Activated CD8-positive, alpha-beta memory T cell treated with anti-CD3 and anti-CD28 coated beads for 1 hour (primary cell): ENCODE data around the gene WTIP.
"Not testable (repeated sequence)": the region's sequence is repeated elsewhere in the genome, so short reads cannot be mapped to it uniquely, and the experiment has no call there.

Experiments
- DNase-seq, 2 donors: peaks; one replicate each; pipeline ENCODE4 v3.0.0-alpha.2; 2020; ENCODE audit warnings: low read depth in 1 of 2; ENCODE audit errors: extremely low read depth in 1 of 2

WTIP gene

GRCh38 chr19:34503531-34504272, 22.1 kb downstream of the WTIP start:
- DNase-seq, result no peak

GRCh38 chr19:34504273-34504808, 22.8 kb downstream of the WTIP start:
- no peak for DNase-seq

GRCh38 chr19:34504809-34505291, 23.3 kb downstream of the WTIP start:
- DNase-seq, result no peak

GRCh38 chr19:34505321-34506025, 23.9 kb downstream of the WTIP start:
- no peak for DNase-seq

DNA sequence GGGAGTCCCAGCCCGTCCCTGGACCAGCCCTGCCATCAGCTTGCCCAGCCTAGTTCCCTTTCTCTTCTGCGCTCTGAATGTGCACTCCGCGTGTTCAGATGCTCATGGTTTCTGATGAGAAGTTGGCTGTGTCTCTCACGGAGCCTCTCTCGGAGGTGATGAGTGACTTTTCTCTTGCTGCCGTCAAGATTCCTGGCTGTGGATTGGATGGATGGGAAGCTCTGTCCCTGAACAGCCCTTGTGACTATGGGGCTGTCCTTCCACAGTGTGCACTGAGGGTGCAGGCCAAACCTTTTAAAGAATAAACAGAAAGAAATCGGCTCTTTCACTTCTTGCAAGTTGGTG, 24.4 kb downstream of the WTIP start:
- no peak for DNase-seq

DNA sequence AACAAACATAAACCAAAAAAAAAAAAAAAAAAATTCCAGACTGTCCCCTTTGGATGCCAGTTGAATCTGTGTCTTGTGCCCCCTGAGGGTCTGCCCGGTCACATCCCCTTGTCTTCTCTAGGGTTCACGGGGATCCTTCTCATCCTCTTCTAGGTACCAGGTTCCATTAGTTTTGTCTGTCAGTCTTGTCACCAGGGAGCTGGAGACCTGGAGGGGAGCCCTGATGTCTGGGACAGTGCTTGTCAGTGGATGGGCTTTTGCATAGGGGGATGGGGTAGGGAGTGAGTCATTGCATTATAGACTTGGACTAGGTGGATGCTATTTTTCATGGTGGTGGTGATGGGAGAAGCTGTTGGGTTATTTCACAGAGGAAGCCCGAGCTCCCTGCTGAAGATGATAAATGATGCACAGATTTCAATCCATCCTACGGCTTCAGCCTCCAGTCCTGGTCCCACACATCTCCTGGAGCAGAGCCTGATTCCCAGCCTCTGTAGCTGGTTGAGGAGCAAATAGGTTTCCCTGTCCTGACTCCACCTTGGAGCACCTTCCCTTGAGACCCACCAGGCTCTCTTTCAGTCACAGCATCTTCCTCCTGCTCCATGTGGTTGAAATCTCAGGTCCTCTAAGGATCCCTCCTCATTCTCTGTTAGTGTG, 26.0 kb downstream of the WTIP start:
- DNase-seq, result no peak

DNA sequence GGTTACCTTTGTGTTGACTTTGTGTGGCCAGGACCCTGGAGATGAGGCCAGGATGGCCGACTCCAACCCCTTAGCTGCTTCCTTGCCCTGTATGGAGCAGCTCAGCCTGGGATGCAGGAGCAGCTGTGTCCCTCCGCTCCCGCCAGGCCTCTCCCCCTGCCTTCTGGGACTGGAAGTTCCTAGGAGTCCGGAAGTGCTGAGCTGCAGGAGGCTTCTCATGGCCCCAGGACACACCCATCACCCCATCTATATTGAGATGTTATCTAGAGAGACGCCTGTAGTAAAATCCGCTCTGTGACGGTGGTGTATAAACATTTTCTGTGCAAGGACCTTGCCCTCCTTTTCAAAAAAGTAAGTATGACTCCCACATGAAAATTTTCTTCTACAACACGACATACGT, 27.0 kb downstream of the WTIP start:
- no peak for DNase-seq

GRCh38 chr19:34510904-34511303, 29.3 kb downstream of the WTIP start:
- DNase-seq, result not testable (repeated sequence)

GRCh38 chr19:34512254-34512822, 30.8 kb downstream of the WTIP start:
- DNase-seq, result no peak

GRCh38 chr19:34513767-34514166, 32.2 kb downstream of the WTIP start:
- DNase-seq, result no peak

- DNase-seq, result no peak
Measured at GRCh38 chr19:34519602-34520001, 38.0 kb downstream of the WTIP start.

- no peak for DNase-seq
Measured at GRCh38 chr19:34523408-34523807, 41.9 kb downstream of the WTIP start.

- DNase-seq, result no peak
Measured at GRCh38 chr19:34525001-34525400, 43.4 kb downstream of the WTIP start.

DNA sequence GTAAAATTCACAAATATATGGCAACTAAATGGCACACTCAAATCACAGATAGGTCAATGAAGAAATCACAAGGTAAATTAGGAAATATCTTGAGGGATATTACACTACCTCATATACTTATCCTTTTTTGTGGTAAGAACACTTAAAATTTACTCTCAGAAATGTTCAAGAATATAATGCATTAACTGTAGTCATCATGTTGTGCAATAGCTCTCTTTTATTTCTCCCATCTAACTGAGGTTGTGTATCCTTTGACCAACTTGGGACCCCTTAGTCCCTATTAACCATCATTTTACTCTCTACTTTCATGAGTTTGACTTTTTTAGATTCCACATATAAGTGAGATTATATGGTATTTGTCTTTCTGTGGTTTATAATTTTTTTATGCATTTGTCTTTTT, 52.6 kb downstream of the WTIP start:
- DNase-seq, result no peak

DNA sequence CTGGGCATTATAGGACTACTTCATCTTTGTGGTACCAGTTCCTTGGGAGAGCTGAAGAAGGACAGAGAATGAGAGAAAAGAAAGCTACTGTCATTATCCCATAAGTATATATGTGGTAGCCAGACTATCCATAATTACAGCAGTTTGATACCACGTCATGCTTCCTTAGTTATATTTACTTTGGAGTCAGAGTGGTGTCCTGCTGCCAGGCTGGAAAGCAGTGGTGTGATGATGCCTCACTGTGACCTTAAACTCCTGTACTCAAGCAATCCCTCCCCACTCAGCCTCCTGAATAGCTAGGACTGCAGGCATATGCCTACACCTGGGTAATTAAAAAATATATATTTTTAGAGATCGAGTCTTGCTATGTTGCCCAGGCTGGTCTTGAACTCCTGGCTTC, 57.8 kb downstream of the WTIP start:
- DNase-seq, result no peak

- no peak for DNase-seq
Measured at GRCh38 chr19:34540811-34541557, 59.4 kb downstream of the WTIP start.

DNA sequence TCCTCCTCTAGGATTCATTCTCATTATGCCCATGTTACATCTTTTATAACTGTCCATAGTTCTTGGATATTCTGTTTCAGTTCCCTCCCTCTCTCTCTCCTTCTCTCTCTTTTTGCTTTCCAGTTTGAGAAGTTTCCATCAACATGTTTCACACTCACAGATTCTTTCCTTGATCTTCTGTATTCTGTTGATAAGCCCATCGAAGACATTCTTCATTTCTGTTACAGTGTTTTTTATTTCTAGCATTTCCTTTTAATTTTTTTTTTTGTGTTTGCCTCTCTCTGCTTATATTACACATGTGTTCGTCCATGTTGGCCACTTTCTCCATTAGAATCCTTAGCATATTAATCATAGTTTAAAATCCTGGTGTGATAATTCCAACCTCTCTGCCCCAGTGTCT, 68.3 kb downstream of the WTIP start:
- DNase-seq, result no peak

GRCh38 chr19:34555447-34555846, 73.9 kb downstream of the WTIP start:
- no peak for DNase-seq

DNA sequence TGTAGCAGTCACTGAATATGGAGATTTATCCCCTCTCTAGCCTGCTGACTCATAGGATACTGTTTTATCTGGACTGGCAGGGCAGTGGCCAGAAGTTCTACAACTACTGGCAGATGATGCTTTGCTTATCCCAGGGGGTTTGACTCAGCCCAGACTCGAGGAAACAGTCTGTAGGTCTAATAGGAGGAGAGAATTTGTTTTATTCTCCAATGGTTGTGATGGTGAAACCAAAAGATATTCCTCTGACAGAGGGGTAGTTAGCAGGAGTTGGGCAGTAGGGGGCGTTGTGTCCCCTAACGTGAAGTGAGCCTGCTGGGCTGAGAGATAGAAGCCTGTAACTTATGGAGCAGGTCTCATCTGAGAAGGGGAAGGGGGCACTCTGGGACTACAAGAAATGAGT, 74.9 kb downstream of the WTIP start:
- no peak for DNase-seq

GRCh38 chr19:34559045-34559444, 77.5 kb downstream of the WTIP start:
- no peak for DNase-seq

GRCh38 chr19:34560229-34560628, 78.7 kb downstream of the WTIP start:
- no peak for DNase-seq
